HG03097 (cell line): ENCODE measurements around the gene SCP2D1.

Experiments used
- ATAC-seq: cut with Tn5 transposase; IDR thresholded peaks from one replicate; pipeline ENCODE4 v1.9.1; 2021; ENCODE audit not compliant: unreplicated experiment, low FRiP score

SCP2D1 gene

DNA sequence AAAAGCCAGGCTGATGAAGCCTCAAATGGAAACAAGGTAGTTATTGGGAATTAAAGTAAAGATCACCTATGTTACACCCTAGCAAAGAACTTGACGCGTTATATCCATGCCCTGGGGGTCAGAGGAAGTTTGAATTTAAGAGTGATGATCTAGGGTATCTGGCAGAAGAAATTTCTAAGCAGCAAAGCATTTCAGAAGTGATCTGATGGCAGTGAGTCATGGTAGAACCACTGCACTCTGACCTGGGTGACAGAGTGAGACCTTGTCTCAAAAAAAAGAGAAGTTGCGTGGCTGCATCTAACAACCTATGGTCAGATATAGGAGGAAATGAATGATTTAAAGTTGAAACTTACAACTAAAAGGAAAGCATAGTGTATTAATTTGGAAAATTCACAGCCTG lies 45.2 kb downstream of the SCP2D1 start:
- no peak for ATAC-seq
